ENCODE results near the gene ABCD1. TPM values are rescaled to one million over a fixed set of nuclear protein-coding genes. Genes with fewer than 3 reads are reported as not detected.
A peak's percentile ranks its signal among the peaks of the same experiment; 100 is the strongest.
"Not testable (repeated sequence)": the region's sequence is repeated elsewhere in the genome, so short reads cannot be mapped to it uniquely, and the experiment has no call there.

ABCD1 gene
- total and polyA plus RNA-seq, 8 donors: 2.4 to 22.3 (median 5.0) TPM

DNA sequence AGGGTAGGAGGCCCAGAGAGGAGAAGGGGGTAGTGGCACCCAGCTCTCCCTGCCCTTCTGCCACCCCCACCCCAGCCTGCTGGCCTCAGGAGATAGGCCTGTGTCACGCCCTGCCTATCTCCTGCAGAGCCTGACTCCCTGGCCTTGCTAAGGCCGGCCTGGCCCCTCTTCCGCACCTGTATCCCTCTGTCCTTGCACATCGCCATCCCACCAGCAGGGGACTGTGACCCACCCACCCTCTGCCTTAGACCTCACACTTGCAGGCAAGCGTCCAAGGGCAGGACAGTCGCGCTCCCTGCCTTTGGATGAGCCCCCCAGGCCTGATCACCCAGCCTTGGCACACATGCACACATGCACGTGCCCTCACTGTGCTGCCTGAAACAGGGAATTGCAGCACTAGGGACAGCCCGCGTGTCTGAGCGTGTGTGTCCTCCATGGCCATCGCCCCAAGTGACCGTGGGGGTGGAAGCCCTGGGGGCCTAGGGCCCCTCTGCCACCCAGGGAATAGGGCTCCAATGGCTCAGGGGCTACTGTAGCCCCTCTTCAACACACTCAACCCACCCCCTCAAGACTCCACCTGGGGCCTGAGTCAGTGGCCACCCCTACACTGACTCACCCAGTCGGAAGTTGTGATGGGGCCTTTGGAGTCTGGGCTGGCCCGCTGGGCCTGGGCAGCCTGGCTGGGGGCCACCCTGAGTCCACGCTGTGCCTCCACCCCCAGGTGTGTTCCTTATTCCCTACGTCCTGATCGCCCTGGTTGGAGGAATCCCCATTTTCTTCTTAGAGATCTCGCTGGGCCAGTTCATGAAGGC, 34.8 kb upstream of the ABCD1 start:
- H3K36me3 ChIP-seq: peaks cover 0 to 16% (median 4%) of the 10 kb centered on the region in 4 donors
- TF ChIP-seq POLR2A (IDR thresholded peaks at IDR 0.05) (no peak), EP300 (IDR thresholded peaks at IDR 0.05) (no peak), POLR2AphosphoS5 (IDR thresholded peaks at IDR 0.05) (no peak)
- TF ChIP-seq, protein P1, sequence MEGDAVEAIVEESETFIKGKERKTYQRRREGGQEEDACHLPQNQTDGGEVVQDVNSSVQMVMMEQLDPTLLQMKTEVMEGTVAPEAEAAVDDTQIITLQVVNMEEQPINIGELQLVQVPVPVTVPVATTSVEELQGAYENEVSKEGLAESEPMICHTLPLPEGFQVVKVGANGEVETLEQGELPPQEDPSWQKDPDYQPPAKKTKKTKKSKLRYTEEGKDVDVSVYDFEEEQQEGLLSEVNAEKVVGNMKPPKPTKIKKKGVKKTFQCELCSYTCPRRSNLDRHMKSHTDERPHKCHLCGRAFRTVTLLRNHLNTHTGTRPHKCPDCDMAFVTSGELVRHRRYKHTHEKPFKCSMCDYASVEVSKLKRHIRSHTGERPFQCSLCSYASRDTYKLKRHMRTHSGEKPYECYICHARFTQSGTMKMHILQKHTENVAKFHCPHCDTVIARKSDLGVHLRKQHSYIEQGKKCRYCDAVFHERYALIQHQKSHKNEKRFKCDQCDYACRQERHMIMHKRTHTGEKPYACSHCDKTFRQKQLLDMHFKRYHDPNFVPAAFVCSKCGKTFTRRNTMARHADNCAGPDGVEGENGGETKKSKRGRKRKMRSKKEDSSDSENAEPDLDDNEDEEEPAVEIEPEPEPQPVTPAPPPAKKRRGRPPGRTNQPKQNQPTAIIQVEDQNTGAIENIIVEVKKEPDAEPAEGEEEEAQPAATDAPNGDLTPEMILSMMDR (IDR thresholded peaks at IDR 0.05): no peak
- no peaks in the 10 kb centered on the region for H3K9me3 ChIP-seq
- no peak for DNase-seq
- H3K4me1 ChIP-seq: peaks cover 0 to 28% (median 20%) of the 10 kb centered on the region in 4 donors
- peaks cover 8 to 15% (median 13%) of the 10 kb centered on the region in 3 donors for H3K27me3 ChIP-seq
- 57 to 95% (median 83%) methylated on average over 8 to 19 of the region's 19 CpGs for WGBS, 5 donors
- H3K27ac ChIP-seq: peak overlapping the region in 2 of 5 donors; percentile 74 to 82
- H3K4me3 ChIP-seq: peak overlapping the region; percentile 42 to 50 (median 45)
- intact Hi-C loops (cut with DNase I; ENCODE audit: low total_unique reads): no loop called here

DNA sequence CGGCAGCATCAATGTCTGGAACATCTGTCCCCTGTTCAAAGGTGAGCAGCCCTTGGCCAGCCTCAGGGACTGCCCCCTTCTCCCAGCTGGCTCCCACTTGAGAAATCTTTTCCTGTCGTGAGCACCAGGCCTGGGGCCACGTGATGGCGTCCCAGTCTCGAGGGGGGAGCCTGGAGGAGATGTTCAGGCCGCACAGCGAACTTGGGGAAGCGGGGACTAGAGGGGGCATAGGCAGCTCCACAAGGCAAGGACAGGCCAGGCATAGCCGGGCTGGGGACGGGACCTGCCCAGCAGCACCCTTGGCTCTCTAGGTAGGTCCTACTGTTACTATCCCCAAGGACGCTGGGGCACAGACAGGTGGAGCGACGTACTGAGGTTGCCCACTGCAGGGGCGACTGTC, 34.2 kb upstream of the ABCD1 start:
- no peak overlapping the region for H3K4me3 ChIP-seq
- 75 to 90% (median 84%) methylated on average over 4 to 14 of the region's 14 CpGs for WGBS, 5 donors
- peaks cover 0 to 18% (median 5%) of the 10 kb centered on the region in 4 donors for H3K36me3 ChIP-seq
- H3K4me1 ChIP-seq: peaks cover 0 to 28% (median 20%) of the 10 kb centered on the region in 4 donors
- peaks cover 2 to 9% (median 7%) of the 10 kb centered on the region in 3 donors for H3K27me3 ChIP-seq
- peak overlapping the region in 1 of 5 donors; percentile 82 for H3K27ac ChIP-seq
- no peak for DNase-seq
- no peaks in the 10 kb centered on the region for H3K9me3 ChIP-seq
- intact Hi-C loops (cut with DNase I; ENCODE audit: low total_unique reads): no loop called here
- TF ChIP-seq POLR2AphosphoS5 (IDR thresholded peaks at IDR 0.05): no peak
- TF ChIP-seq POLR2A (IDR thresholded peaks at IDR 0.05): no peak
- no peak for TF ChIP-seq EP300 (IDR thresholded peaks at IDR 0.05)
- TF ChIP-seq, protein P1 (IDR thresholded peaks at IDR 0.05): no peak

- H3K36me3 ChIP-seq: peaks cover 0 to 22% (median 11%) of the 10 kb centered on the region in 4 donors
- intact Hi-C loops (cut with DNase I; ENCODE audit: low total_unique reads); H3K27ac ChIP-seq; H3K27me3 ChIP-seq; H3K9me3 ChIP-seq; H3K4me3 ChIP-seq; DNase-seq: not testable (repeated sequence)
- peaks cover 0 to 28% (median 20%) of the 10 kb centered on the region in 4 donors for H3K4me1 ChIP-seq
- 83 to 88% (median 87%) methylated on average over 11 to 21 of the region's 21 CpGs for whole genome bisulfite sequencing, 5 donors
Observed at GRCh38 chrX:153691032-153691827, 33.4 kb upstream of the ABCD1 start.

GRCh38 chrX:153692003-153692402, 32.7 kb upstream of the ABCD1 start:
- Histone ChIP-seq H3K27ac (no peak overlapping the region), H3K4me1 (peaks cover 0 to 26% (median 18%) of the 10 kb centered on the region in 4 donors), H3K36me3 (peaks cover 0 to 30% (median 18%) of the 10 kb centered on the region in 4 donors), H3K9me3 (no peaks in the 10 kb centered on the region), H3K27me3 (no peaks in the 10 kb centered on the region), H3K4me3 (no peak overlapping the region)
- no peak for TF ChIP-seq EP300 (IDR thresholded peaks at IDR 0.05)
- TF ChIP-seq POLR2A (IDR thresholded peaks at IDR 0.05): no peak
- no peak for TF ChIP-seq POLR2AphosphoS5 (IDR thresholded peaks at IDR 0.05)
- TF ChIP-seq, protein P1 (IDR thresholded peaks at IDR 0.05): no peak
- WGBS, 5 donors: 46 to 83% (median 67%) methylated on average over 2 to 4 of the region's 4 CpGs
- intact Hi-C loops (cut with DNase I; ENCODE audit: low total_unique reads): no loop called here
- DNase-seq: no peak
